Gastrocnemius medialis (tissue), 4 donors: Measurements from ENCODE around the gene KIF1B. TPM values are rescaled to one million over a fixed set of nuclear protein-coding genes. Genes with fewer than 3 reads are reported as not detected.

Experiments used
- ATAC-seq, 2 donors: fragments of 150-250 bp; one replicate each; pipeline ENCODE4 v1.9.1; 2016
- DNase-seq, 2 donors: peaks; one replicate each; pipeline ENCODE4 v3.0.0-alpha.2; 2019
- H3K27ac ChIP-seq, 4 donors: fragments of 200-600 bp; sonication (generic); 1 replicate in 1 of 4; 2 replicates in 3 of 4; pipeline ENCODE4 v1.5.1; 2016 to 2018; ENCODE audit warnings: mild to moderate bottlenecking in 2 of 4, moderate library complexity in 1 of 4
- H3K27me3 ChIP-seq, 3 donors: fragments of 200-600 bp; sonication (generic) in 2 of 3; 1 replicate in 1 of 3; 2 replicates in 2 of 3; pipeline versions ENCODE4 v1.5.1 to v1.6.0; 2016 to 2019; ENCODE audit warnings: mild to moderate bottlenecking in 1 of 3, moderate library complexity in 1 of 3
- H3K36me3 ChIP-seq, 2 donors: fragments of 200-600 bp; sonication (generic) in 1 of 2; one replicate each; pipeline ENCODE4 v1.5.1; 2017 to 2018
- H3K4me1 ChIP-seq, 2 donors: fragments of 200-600 bp; sonication (generic) in 1 of 2; one replicate each; pipeline ENCODE4 v1.5.1; 2016 to 2017; ENCODE audit warnings: mild to moderate bottlenecking in 2 of 2
- H3K4me3 ChIP-seq, 4 donors: fragments of 200-600 bp; sonication (generic) in 3 of 4; 1 replicate in 1 of 4; 2 replicates in 3 of 4; pipeline ENCODE4 v1.5.1; 2016 to 2019; ENCODE audit warnings: mild to moderate bottlenecking in 2 of 4
- H3K9me3 ChIP-seq, 3 donors: fragments of 200-600 bp; sonication (generic) in 2 of 3; 1 replicate in 1 of 3; 2 replicates in 2 of 3; pipeline ENCODE4 v1.5.1; 2016 to 2019
- CTCF ChIP-seq, 5 experiments: fragments of 450-650 bp in 3 of 5; fragments of 200-600 bp in 2 of 5; sonication (generic) in 2 of 5; IDR thresholded peaks in 4 of 5; conservative IDR thresholded peaks in 1 of 5; 1 replicate in 4 of 5; 2 replicates in 1 of 5; pipeline ENCODE4 v1.5.1; 2016 to 2019; ENCODE audit warnings: antibody characterized with exemption in 5 of 5, mild to moderate bottlenecking in 3 of 5, moderate library complexity in 3 of 5
- POLR2A ChIP-seq, 2 donors: fragments of 450-650 bp; IDR thresholded peaks; one replicate each; pipeline ENCODE4 v1.6.1; 2017; ENCODE audit warnings: antibody characterized with exemption in 2 of 2, mild to moderate bottlenecking in 2 of 2, moderate library complexity in 2 of 2
- in situ Hi-C, 4 donors: fragments of 200-750 bp; cut with MboI; loops; one replicate each; pipeline versions ENCODE4 v1.15.0 to v1.8.0; 2017; ENCODE audit warnings: low sequenced_read_pairs in 4 of 4
- intact Hi-C: fragments of 100-400 bp; cut with DNase I; formaldehyde crosslinking; loops from one replicate; pipeline ENCODE4 v1.15.1; 2023; ENCODE audit warnings: low total_unique reads
- total RNA-seq, 4 donors: library from RNA; depleted of rRNA; stranded (reverse); fragments of >200 nt; gene quantifications; one replicate each; pipeline versions ENCODE4 v1.1.0 to v1.2.3, GENCODE V29; 2016

Gene KIF1B
- total RNA-seq, 4 donors from 2014 or later = 203 to 445 (median 306) TPM

- H3K9me3 ChIP-seq = no peaks in the 10 kb centered on the region
- no peak overlapping the region for H3K27ac ChIP-seq
- ATAC-seq = no peak
- in situ Hi-C loops (loop anchor here in 1 of 4 donors (25.0 kb wide), 1 partner anchor 116 kb away; the partner anchor contains the start of gene KIF1B), intact Hi-C loops (no loop called here)
- H3K36me3 ChIP-seq = peaks cover 0 to 41% of the 10 kb centered on the region in 2 donors
- no peak overlapping the region for H3K4me3 ChIP-seq
- TF ChIP-seq CTCF (IDR thresholded peaks at IDR 0.05 in 4 of 5, conservative IDR thresholded peaks at IDR 0.05 in 1 of 5) (no peak), POLR2A (IDR thresholded peaks at IDR 0.05) (no peak)
- no peak for DNase-seq
- no peaks in the 10 kb centered on the region for H3K4me1 ChIP-seq
- no peaks in the 10 kb centered on the region for H3K27me3 ChIP-seq
Measured at GRCh38 chr1:10328180-10328963, 118.0 kb downstream of the KIF1B start.

GRCh38 chr1:10337436-10337835, 127.1 kb downstream of the KIF1B start:
- Histone ChIP-seq H3K27ac (peak overlapping the region in 2 of 4 donors; percentile 10 to 11), H3K4me3 (no peak overlapping the region), H3K9me3 (no peaks in the 10 kb centered on the region), H3K36me3 (peaks cover 0 to 69% of the 10 kb centered on the region in 2 donors), H3K27me3 (no peaks in the 10 kb centered on the region), H3K4me1 (no peaks in the 10 kb centered on the region)
- TF ChIP-seq CTCF (IDR thresholded peaks at IDR 0.05 in 4 of 5, conservative IDR thresholded peaks at IDR 0.05 in 1 of 5) (no peak), POLR2A (IDR thresholded peaks at IDR 0.05) (no peak)
- no peak for ATAC-seq
- in situ Hi-C loops = loop anchor here in 3 of 4 donors (10.0 to 25.0 kb wide), 2 partner anchors 125 to 133 kb away; partner anchors contain the start of gene KIF1B (in 1 of the 3)
- intact Hi-C loops = no loop called here
- no peak for DNase-seq

- in situ Hi-C loops (loop anchor here in 3 of 4 donors (10.0 to 25.0 kb wide), 2 partner anchors 126 to 133 kb away; partner anchors contain the start of gene KIF1B (in 1 of the 3)), intact Hi-C loops (loop anchor here (1.0 kb wide), 1 partner anchor 128 kb away; the partner anchor contains the start of gene KIF1B)
- ATAC-seq (peak; percentile 42 to 66), DNase-seq (peak in 1 of 2 donors; percentile 38)
- Histone ChIP-seq H3K9me3 (no peaks in the 10 kb centered on the region), H3K27ac (peak overlapping the region in 1 of 4 donors; percentile 10), H3K4me3 (no peak overlapping the region), H3K36me3 (peaks cover 0 to 75% of the 10 kb centered on the region in 2 donors), H3K27me3 (no peaks in the 10 kb centered on the region), H3K4me1 (no peaks in the 10 kb centered on the region)
- TF ChIP-seq POLR2A (IDR thresholded peaks at IDR 0.05) (no peak), CTCF (IDR thresholded peaks at IDR 0.05 in 4 of 5, conservative IDR thresholded peaks at IDR 0.05 in 1 of 5) (peak; percentile 45 to 78 (median 62))
Measured at GRCh38 chr1:10338047-10338446, 127.7 kb downstream of the KIF1B start.

GRCh38 chr1:10338611-10339010, 128.2 kb downstream of the KIF1B start:
- no peak overlapping the region for H3K4me3 ChIP-seq
- no peaks in the 10 kb centered on the region for H3K27me3 ChIP-seq
- no peaks in the 10 kb centered on the region for H3K9me3 ChIP-seq
- intact Hi-C loops = loop anchor here (1.0 kb wide), 1 partner anchor 128 kb away; the partner anchor contains the start of gene KIF1B
- no peak for ATAC-seq
- H3K27ac ChIP-seq = no peak overlapping the region
- H3K4me1 ChIP-seq = no peaks in the 10 kb centered on the region
- H3K36me3 ChIP-seq = peaks cover 0 to 81% of the 10 kb centered on the region in 2 donors
- in situ Hi-C loops = loop anchor here in 3 of 4 donors (10.0 to 25.0 kb wide), 2 partner anchors 126 to 134 kb away; partner anchors contain the start of gene KIF1B (in 1 of the 3)
- no peak for DNase-seq
- TF ChIP-seq CTCF (IDR thresholded peaks at IDR 0.05 in 4 of 5, conservative IDR thresholded peaks at IDR 0.05 in 1 of 5) (no peak), POLR2A (IDR thresholded peaks at IDR 0.05) (no peak)
